K562 (cell line): ENCODE results near the gene GNPAT.

Experiments
- CEBPZ ChIP-seq: fragments of 150-350 bp; IDR thresholded peaks from 2 replicates; pipeline ENCODE4 v1.6.1; 2014; ENCODE audit warnings: low read depth, mild to moderate bottlenecking, low read length, borderline replicate concordance
- CTCF ChIP-seq, 3 experiments: IDR thresholded peaks in 2 of 3; conservative IDR thresholded peaks in 1 of 3; 2 replicates each; pipeline ENCODE4 v1.5.1; 2011 to 2012; ENCODE audit warnings: low read length in 3 of 3, mild to moderate bottlenecking in 3 of 3, control low read depth in 2 of 3, improper control_type of control experiment in 1 of 3, inconsistent platforms in 1 of 3, low read depth in 1 of 3, mixed read lengths in 1 of 3, moderate library complexity in 1 of 3; ENCODE audit not compliant: insufficient read depth in 2 of 3
- IRF2 ChIP-seq: sonication (generic); formaldehyde crosslinking; IDR thresholded peaks from 2 replicates; pipeline ENCODE4 v1.8.1; 2022; ENCODE audit warnings: mild to moderate bottlenecking, missing genetic modification reagents
- JUN ChIP-seq, 2 experiments: sonication (generic) in 1 of 2; formaldehyde crosslinking in 1 of 2; IDR thresholded peaks; 2 replicates each; pipeline versions ENCODE4 v1.6.1 to v1.8.0; 2012 to 2022; ENCODE audit warnings: borderline replicate concordance in 2 of 2, mild to moderate bottlenecking in 2 of 2, improper control_type of control experiment in 1 of 2, low read depth in 1 of 2, low read length in 1 of 2, missing genetic modification reagents in 1 of 2
- MAX ChIP-seq: sonication (generic); formaldehyde crosslinking; IDR thresholded peaks from 2 replicates; pipeline ENCODE4 v1.9.0; 2022; ENCODE audit warnings: mild to moderate bottlenecking, missing genetic modification reagents
- TAF1 ChIP-seq: IDR thresholded peaks from 2 replicates; pipeline ENCODE4 v1.6.1; 2011; ENCODE audit warnings: mild to moderate bottlenecking, low read length, moderate library complexity; ENCODE audit not compliant: insufficient read depth, control insufficient read depth, severe bottlenecking; ENCODE audit errors: extremely low read depth
- ZBTB7A ChIP-seq: IDR thresholded peaks from 2 replicates; pipeline ENCODE4 v1.6.1; 2011; ENCODE audit warnings: low read depth, mild to moderate bottlenecking, low read length, moderate library complexity, borderline replicate concordance; ENCODE audit not compliant: control insufficient read depth

- TF ChIP-seq JUN (IDR thresholded peaks at IDR 0.05; ENCODE audit: borderline replicate concordance, low read depth, low read length), result no peak
- no peak for TF ChIP-seq JUN (CRISPR knock-in tag; IDR thresholded peaks at IDR 0.05; ENCODE audit: borderline replicate concordance)
- TF ChIP-seq TAF1, result no peak
- no peak for TF ChIP-seq CEBPZ
- TF ChIP-seq IRF2 (CRISPR knock-in tag), result no peak
- TF ChIP-seq ZBTB7A, result no peak
- no peak for TF ChIP-seq CTCF (IDR thresholded peaks at IDR 0.05 in 2 of 3, conservative IDR thresholded peaks at IDR 0.05 in 1 of 3; ENCODE audit: insufficient read depth in 2 of 3, low read depth in 1 of 3, low read length in 3 of 3)
- TF ChIP-seq MAX (CRISPR knock-in tag), result no peak
These were observed 83.6 kb downstream of the GNPAT start for GRCh38 chr1:231324660-231325059.
